Colonic mucosa (tissue), 4 donors: ENCODE data around the gene CHEK2. TPM values are rescaled to one million over a fixed set of nuclear protein-coding genes. Genes with fewer than 3 reads are reported as not detected.

ENCODE experiments used
- DNase-seq: peaks from one replicate; pipeline ENCODE4 v3.0.0-alpha.2; 2020
- H3K27ac ChIP-seq: fragments of 200-600 bp; one replicate; pipeline ENCODE4 v1.8.0; 2021
- H3K27me3 ChIP-seq: fragments of 200-600 bp; one replicate; pipeline ENCODE4 v1.8.0; 2021
- H3K36me3 ChIP-seq: fragments of 200-600 bp; one replicate; pipeline ENCODE4 v1.8.0; 2021
- H3K4me1 ChIP-seq: fragments of 200-600 bp; one replicate; pipeline ENCODE4 v1.8.0; 2021; ENCODE audit warnings: mild to moderate bottlenecking
- H3K4me3 ChIP-seq: fragments of 200-600 bp; one replicate; pipeline ENCODE4 v1.8.0; 2021
- H3K9ac ChIP-seq, 2 donors: one replicate each; pipeline ENCODE4 v1.7.0; 2013; ENCODE audit warnings: control low read depth in 2 of 2, low read depth in 2 of 2, low read length in 2 of 2
- H3K9me3 ChIP-seq: fragments of 200-600 bp; one replicate; pipeline ENCODE4 v1.8.0; 2021
- intact Hi-C: fragments of 100-400 bp; cut with DNase I; formaldehyde crosslinking; loops from one replicate; pipeline ENCODE4 v1.14.1; 2022
- total RNA-seq, 2 donors: library from RNA; stranded (reverse); fragmentation: NEBNext Ultra II Directional in 1 of 2; extraction: Animal tissue kit (Norgen Biotek cat#: 25700) in 1 of 2; gene quantifications; one replicate each; pipeline ENCODE4 v1.2.1, GENCODE V29; 2021
- TF ChIP-seq, protein P1 (sequence below): fragments of 200-600 bp; IDR thresholded peaks from one replicate; pipeline ENCODE4 v1.8.0; 2022; ENCODE audit warnings: antibody characterized with exemption, mild to moderate bottlenecking
- donor health status: healthy.
- donor health status: DM: no; HTN: no; CAD: no.
- donor health status: DM: no; HTN: no; CAD: no.

Gene CHEK2
- total RNA-seq, 2 donors from 2014 or later, result 12.2 to 36.0 TPM

- no peaks in the 10 kb centered on the region for H3K36me3 ChIP-seq
Measured at GRCh38 chr22:28779833-28780232, 38.2 kb upstream of the CHEK2 start.

GRCh38 chr22:28774378-28774777, 32.8 kb upstream of the CHEK2 start:
- intact Hi-C loops, result no loop called here
- TF ChIP-seq, protein P1, sequence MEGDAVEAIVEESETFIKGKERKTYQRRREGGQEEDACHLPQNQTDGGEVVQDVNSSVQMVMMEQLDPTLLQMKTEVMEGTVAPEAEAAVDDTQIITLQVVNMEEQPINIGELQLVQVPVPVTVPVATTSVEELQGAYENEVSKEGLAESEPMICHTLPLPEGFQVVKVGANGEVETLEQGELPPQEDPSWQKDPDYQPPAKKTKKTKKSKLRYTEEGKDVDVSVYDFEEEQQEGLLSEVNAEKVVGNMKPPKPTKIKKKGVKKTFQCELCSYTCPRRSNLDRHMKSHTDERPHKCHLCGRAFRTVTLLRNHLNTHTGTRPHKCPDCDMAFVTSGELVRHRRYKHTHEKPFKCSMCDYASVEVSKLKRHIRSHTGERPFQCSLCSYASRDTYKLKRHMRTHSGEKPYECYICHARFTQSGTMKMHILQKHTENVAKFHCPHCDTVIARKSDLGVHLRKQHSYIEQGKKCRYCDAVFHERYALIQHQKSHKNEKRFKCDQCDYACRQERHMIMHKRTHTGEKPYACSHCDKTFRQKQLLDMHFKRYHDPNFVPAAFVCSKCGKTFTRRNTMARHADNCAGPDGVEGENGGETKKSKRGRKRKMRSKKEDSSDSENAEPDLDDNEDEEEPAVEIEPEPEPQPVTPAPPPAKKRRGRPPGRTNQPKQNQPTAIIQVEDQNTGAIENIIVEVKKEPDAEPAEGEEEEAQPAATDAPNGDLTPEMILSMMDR, result no peak
- no peak for DNase-seq
- Histone ChIP-seq H3K4me1 (no peaks in the 10 kb centered on the region), H3K27me3 (no peaks in the 10 kb centered on the region), H3K27ac (no peak overlapping the region), H3K9me3 (no peaks in the 10 kb centered on the region), H3K4me3 (no peak overlapping the region), H3K9ac (no peak overlapping the region), H3K36me3 (no peaks in the 10 kb centered on the region)

More at GRCh38 chr22:28779833-28780232, 38.2 kb upstream of the CHEK2 start:
- Histone ChIP-seq H3K27me3 (no peaks in the 10 kb centered on the region), H3K4me1 (peaks cover 16% of the 10 kb centered on the region), H3K4me3 (no peak overlapping the region), H3K27ac (no peak overlapping the region), H3K9ac (no peak overlapping the region), H3K9me3 (no peaks in the 10 kb centered on the region)
- intact Hi-C loops, result no loop called here
- no peak for DNase-seq
- TF ChIP-seq, protein P1, result no peak

- no peaks in the 10 kb centered on the region for H3K4me1 ChIP-seq
- peak overlapping the region; percentile 94 for H3K27ac ChIP-seq
- intact Hi-C loops, result no loop called here
- DNase-seq, result no peak
- no peaks in the 10 kb centered on the region for H3K9me3 ChIP-seq
- H3K27me3 ChIP-seq, result no peaks in the 10 kb centered on the region
- peak overlapping the region; percentile 90 to 98 for H3K9ac ChIP-seq
- TF ChIP-seq, protein P1, result no peak
- peak overlapping the region; percentile 54 for H3K4me3 ChIP-seq
- no peaks in the 10 kb centered on the region for H3K36me3 ChIP-seq
Measured at GRCh38 chr22:28773461-28773867, 31.8 kb upstream of the CHEK2 start.

GRCh38 chr22:28772633-28773460, 31.2 kb upstream of the CHEK2 start, which contains the start of gene CCDC117:
Gene CCDC117, plus strand, starts transcription at chr22:28772695. Its CDS starts 155 bp downstream, at chr22:28772850.
- intact Hi-C loops, result no loop called here
- Histone ChIP-seq H3K27me3 (no peaks in the 10 kb centered on the region), H3K4me1 (no peaks in the 10 kb centered on the region)

GRCh38 chr22:28771195-28771791, 29.7 kb upstream of the CHEK2 start:
- Histone ChIP-seq H3K27me3 (no peaks in the 10 kb centered on the region), H3K9me3 (no peaks in the 10 kb centered on the region), H3K36me3 (no peaks in the 10 kb centered on the region), H3K4me1 (no peaks in the 10 kb centered on the region), H3K4me3 (no peak overlapping the region), H3K9ac (no peak overlapping the region), H3K27ac (no peak overlapping the region)
- no peak for DNase-seq
- intact Hi-C loops, result no loop called here
- TF ChIP-seq, protein P1, result no peak

More at GRCh38 chr22:28772633-28773460, 31.2 kb upstream of the CHEK2 start, which contains the start of gene CCDC117:
- no peaks in the 10 kb centered on the region for H3K9me3 ChIP-seq
- peak within 1 kb of the TSS; percentile 94 for H3K27ac ChIP-seq
- H3K36me3 ChIP-seq, result no peaks in the 10 kb centered on the region
- TF ChIP-seq, protein P1, result no peak
- H3K4me3 ChIP-seq, result peak within 1 kb of the TSS; percentile 54
- DNase-seq, result peak; percentile 98
- H3K9ac ChIP-seq, result peak within 1 kb of the TSS; percentile 90 to 98
